Panc1 (cell line): ENCODE measurements around the gene CREB3L2. TPM values are rescaled to one million over a fixed set of nuclear protein-coding genes. Genes with fewer than 3 reads are reported as not detected.

Experiments
- ATAC-seq: fragments of 200-7000 bp; cut with Tn5 transposase; 2 replicates; pipeline ENCODE4 v1.9.1; 2020; ENCODE audit warnings: mild to moderate bottlenecking, moderate library complexity
- BruUV-seq: library from RNA; stranded (reverse); fragments of 400-500 nt; replicated peaks from 2 replicates; lab custom pipeline; 2021; lab: Mats Ljungman, UMichigan
- CTCF ChIA-PET: fragments of 300-600 bp; sonication (Branson Sonifier 250); formaldehyde crosslinking; loops from one replicate; lab custom pipeline; 2022; ENCODE audit warnings: antibody characterized with exemption; lab: Charles Lee
- POLR2A ChIA-PET: fragments of 300-600 bp; sonication (Branson Sonifier 250); formaldehyde crosslinking; loops from one replicate; lab custom pipeline; 2022; ENCODE audit warnings: antibody characterized with exemption; lab: Charles Lee
- DNase-seq: peaks from one replicate; pipeline ENCODE4 v3.0.0-alpha.2; 2010; ENCODE audit warnings: low read depth, low spot score
- H3K27ac ChIP-seq: 2 replicates; pipeline ENCODE4 v1.5.1; 2011; ENCODE audit warnings: mild to moderate bottlenecking, low read length, inconsistent platforms
- H3K27me3 ChIP-seq: fragments of 200-500 bp; sonication (Bioruptor generic); 2 replicates; pipeline ENCODE4 v1.6.0; 2014; ENCODE audit warnings: low read length, inconsistent platforms; ENCODE audit not compliant: control insufficient read depth, insufficient read depth
- H3K36me3 ChIP-seq: fragments of 200-500 bp; sonication (Bioruptor generic); 2 replicates; pipeline ENCODE4 v1.5.1; 2014; ENCODE audit warnings: inconsistent platforms, mild to moderate bottlenecking, low read length, moderate library complexity; ENCODE audit not compliant: control insufficient read depth, insufficient read depth
- H3K4me1 ChIP-seq: 2 replicates; pipeline ENCODE4 v1.5.1; 2011; ENCODE audit warnings: inconsistent platforms, mild to moderate bottlenecking, low read length, moderate library complexity; ENCODE audit not compliant: control insufficient read depth, insufficient read depth
- H3K4me3 ChIP-seq, 2 experiments: 2 replicates each; pipeline ENCODE4 v1.5.1; 2011 to 2012; ENCODE audit warnings: low read depth in 2 of 2, low read length in 2 of 2, mild to moderate bottlenecking in 2 of 2, inconsistent platforms in 1 of 2, moderate library complexity in 1 of 2
- H3K9me3 ChIP-seq: fragments of 200-500 bp; sonication (Bioruptor generic); 2 replicates; pipeline ENCODE4 v1.5.1; 2014; ENCODE audit warnings: low read depth, mild to moderate bottlenecking, inconsistent platforms, low read length, moderate library complexity; ENCODE audit not compliant: control insufficient read depth, insufficient read depth
- POLR2AphosphoS5 ChIP-seq: IDR thresholded peaks from 2 replicates; pipeline ENCODE4 v1.6.1; 2012; ENCODE audit warnings: mild to moderate bottlenecking, low read depth, low read length, moderate library complexity
- SIN3A ChIP-seq: IDR thresholded peaks from 2 replicates; pipeline ENCODE4 v1.6.1; 2012; ENCODE audit warnings: low read depth, mild to moderate bottlenecking, low read length, moderate library complexity, borderline replicate concordance; ENCODE audit not compliant: insufficient read depth
- TCF7L2 ChIP-seq: IDR thresholded peaks from 2 replicates; pipeline ENCODE4 v1.6.1; 2011; ENCODE audit warnings: mild to moderate bottlenecking, low read depth, low read length, inconsistent platforms
- in situ Hi-C: cut with HindIII; loops from 2 replicates; pipeline ENCODE4 v1.10.0; 2016; ENCODE audit warnings: low sequenced_read_pairs, low pct_unique_long_range_greater_than_20kb
- intact Hi-C: fragments of 100-400 bp; cut with micrococcal nuclease; formaldehyde crosslinking; loops from one replicate; pipeline ENCODE4 v1.10.0; 2022; ENCODE audit not compliant: unreplicated experiment
- total RNA-seq: library from RNA; stranded (reverse); gene quantifications from one replicate; pipeline ENCODE4 v1.2.1, GENCODE V29; 2021; ENCODE audit not compliant: unreplicated experiment
- TF ChIP-seq, protein P1 (sequence below), 2 experiments: IDR thresholded peaks; 2 replicates each; pipeline ENCODE4 v1.6.1; 2011 to 2012; ENCODE audit warnings: low read depth in 2 of 2, control low read depth in 1 of 2, low read length in 1 of 2, mild to moderate bottlenecking in 1 of 2, moderate library complexity in 1 of 2; ENCODE audit not compliant: insufficient read depth in 1 of 2
- TF ChIP-seq, protein P2 (sequence below): fragments of 450-650 bp; IDR thresholded peaks from 2 replicates; pipeline ENCODE4 v1.5.1; 2017; ENCODE audit warnings: mild to moderate bottlenecking

CREB3L2 gene
- total RNA-seq, 1 experiment from 2014 or later: 22.7 TPM

DNA sequence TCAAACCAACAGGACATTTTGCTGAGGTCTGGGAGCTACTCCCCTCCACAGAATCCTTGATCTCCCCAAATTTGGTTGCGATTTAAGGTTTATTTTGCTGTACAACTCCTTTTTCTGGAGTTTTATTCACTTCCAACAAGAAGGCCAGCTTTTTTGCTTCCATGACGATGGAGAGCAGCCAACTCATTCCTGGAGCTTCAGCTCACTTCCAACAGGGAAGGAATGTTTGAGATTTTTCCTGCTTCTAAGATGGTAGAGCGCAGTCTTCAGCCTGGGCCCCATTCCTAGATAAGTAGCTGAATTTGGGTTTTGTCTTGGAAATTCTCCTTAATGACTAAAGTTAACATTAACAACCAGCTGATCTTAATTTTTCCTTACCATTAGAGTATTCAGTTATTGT is 30.9 kb upstream of the CREB3L2 start:
- Histone ChIP-seq H3K4me1 (no peaks in the 10 kb centered on the region), H3K9me3 (peaks cover 3% of the 10 kb centered on the region; the same call in 1 of the 2 replicates), H3K4me3 (no peak overlapping the region), H3K27ac (no peak overlapping the region), H3K36me3 (no peaks in the 10 kb centered on the region), H3K27me3 (no peaks in the 10 kb centered on the region)
- in situ Hi-C loops: no loop called here
- ATAC-seq: no peak
- no peak for DNase-seq
- BruUV-seq: no TSS peak
- ChIA-PET POLR2A (no interaction called here), CTCF (interaction anchor here (0.7 to 1.0 kb wide), 2 partner anchors 9 to 31 kb away, joined by 3 read pairs; partner anchors contain the start of gene CREB3L2)
- intact Hi-C loops: no loop called here
- TF ChIP-seq TCF7L2 (no peak), SIN3A (no peak), POLR2AphosphoS5 (no peak)
- TF ChIP-seq, protein P1, sequence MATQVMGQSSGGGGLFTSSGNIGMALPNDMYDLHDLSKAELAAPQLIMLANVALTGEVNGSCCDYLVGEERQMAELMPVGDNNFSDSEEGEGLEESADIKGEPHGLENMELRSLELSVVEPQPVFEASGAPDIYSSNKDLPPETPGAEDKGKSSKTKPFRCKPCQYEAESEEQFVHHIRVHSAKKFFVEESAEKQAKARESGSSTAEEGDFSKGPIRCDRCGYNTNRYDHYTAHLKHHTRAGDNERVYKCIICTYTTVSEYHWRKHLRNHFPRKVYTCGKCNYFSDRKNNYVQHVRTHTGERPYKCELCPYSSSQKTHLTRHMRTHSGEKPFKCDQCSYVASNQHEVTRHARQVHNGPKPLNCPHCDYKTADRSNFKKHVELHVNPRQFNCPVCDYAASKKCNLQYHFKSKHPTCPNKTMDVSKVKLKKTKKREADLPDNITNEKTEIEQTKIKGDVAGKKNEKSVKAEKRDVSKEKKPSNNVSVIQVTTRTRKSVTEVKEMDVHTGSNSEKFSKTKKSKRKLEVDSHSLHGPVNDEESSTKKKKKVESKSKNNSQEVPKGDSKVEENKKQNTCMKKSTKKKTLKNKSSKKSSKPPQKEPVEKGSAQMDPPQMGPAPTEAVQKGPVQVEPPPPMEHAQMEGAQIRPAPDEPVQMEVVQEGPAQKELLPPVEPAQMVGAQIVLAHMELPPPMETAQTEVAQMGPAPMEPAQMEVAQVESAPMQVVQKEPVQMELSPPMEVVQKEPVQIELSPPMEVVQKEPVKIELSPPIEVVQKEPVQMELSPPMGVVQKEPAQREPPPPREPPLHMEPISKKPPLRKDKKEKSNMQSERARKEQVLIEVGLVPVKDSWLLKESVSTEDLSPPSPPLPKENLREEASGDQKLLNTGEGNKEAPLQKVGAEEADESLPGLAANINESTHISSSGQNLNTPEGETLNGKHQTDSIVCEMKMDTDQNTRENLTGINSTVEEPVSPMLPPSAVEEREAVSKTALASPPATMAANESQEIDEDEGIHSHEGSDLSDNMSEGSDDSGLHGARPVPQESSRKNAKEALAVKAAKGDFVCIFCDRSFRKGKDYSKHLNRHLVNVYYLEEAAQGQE (IDR thresholded peaks at IDR 0.05; ENCODE audit: insufficient read depth in 1 of 2, low read depth in 2 of 2, low read length in 1 of 2): no peak
- TF ChIP-seq, protein P2, sequence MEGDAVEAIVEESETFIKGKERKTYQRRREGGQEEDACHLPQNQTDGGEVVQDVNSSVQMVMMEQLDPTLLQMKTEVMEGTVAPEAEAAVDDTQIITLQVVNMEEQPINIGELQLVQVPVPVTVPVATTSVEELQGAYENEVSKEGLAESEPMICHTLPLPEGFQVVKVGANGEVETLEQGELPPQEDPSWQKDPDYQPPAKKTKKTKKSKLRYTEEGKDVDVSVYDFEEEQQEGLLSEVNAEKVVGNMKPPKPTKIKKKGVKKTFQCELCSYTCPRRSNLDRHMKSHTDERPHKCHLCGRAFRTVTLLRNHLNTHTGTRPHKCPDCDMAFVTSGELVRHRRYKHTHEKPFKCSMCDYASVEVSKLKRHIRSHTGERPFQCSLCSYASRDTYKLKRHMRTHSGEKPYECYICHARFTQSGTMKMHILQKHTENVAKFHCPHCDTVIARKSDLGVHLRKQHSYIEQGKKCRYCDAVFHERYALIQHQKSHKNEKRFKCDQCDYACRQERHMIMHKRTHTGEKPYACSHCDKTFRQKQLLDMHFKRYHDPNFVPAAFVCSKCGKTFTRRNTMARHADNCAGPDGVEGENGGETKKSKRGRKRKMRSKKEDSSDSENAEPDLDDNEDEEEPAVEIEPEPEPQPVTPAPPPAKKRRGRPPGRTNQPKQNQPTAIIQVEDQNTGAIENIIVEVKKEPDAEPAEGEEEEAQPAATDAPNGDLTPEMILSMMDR: no peak

DNA sequence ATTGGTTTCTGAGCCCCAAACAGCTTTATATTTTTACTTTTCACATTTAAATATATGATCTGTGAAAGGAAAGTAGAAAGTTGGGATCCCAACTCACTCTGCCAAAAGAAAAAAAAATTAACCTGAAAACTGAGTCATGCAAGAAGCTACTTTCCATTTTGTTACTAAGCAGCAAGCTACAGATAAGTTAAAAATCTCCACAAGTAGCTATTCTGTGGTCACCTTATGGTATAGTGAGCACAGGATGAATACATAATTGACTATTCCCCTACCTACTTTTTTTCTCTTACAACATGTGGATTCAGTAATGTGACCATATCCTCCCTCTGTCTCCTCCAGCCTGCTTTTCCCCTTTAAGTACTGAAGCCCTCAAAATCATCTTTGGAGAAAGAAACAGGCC is 30.3 kb upstream of the CREB3L2 start:
- TF ChIP-seq, protein P1 (IDR thresholded peaks at IDR 0.05; ENCODE audit: insufficient read depth in 1 of 2, low read depth in 2 of 2, low read length in 1 of 2): no peak
- TF ChIP-seq TCF7L2 (no peak), SIN3A (no peak), POLR2AphosphoS5 (no peak)
- TF ChIP-seq, protein P2: no peak
- H3K27me3 ChIP-seq: no peaks in the 10 kb centered on the region
- no peak overlapping the region for H3K27ac ChIP-seq
- no peak overlapping the region for H3K4me3 ChIP-seq
- H3K36me3 ChIP-seq: no peaks in the 10 kb centered on the region
- H3K4me1 ChIP-seq: no peaks in the 10 kb centered on the region
- ChIA-PET CTCF (interaction anchor here (1.0 kb wide), 1 partner anchor 30 kb away, joined by 3 read pairs; the partner anchor contains the start of gene CREB3L2), POLR2A (no interaction called here)
- H3K9me3 ChIP-seq: peaks cover 3% of the 10 kb centered on the region; the same call in 1 of the 2 replicates
- ATAC-seq (no peak), DNase-seq (no peak)
- BruUV-seq: no TSS peak
- in situ Hi-C loops: no loop called here
- intact Hi-C loops: no loop called here
